Colonic mucosa (tissue), 4 donors: ENCODE data around the gene DERA. TPM values are rescaled to one million over a fixed set of nuclear protein-coding genes. Genes with fewer than 3 reads are reported as not detected.
"Not testable (repeated sequence)": the region's sequence is repeated elsewhere in the genome, so short reads cannot be mapped to it uniquely, and the experiment has no call there.

ENCODE experiments used
- DNase-seq: peaks from one replicate; pipeline ENCODE4 v3.0.0-alpha.2; 2020
- H3K27ac ChIP-seq: fragments of 200-600 bp; one replicate; pipeline ENCODE4 v1.8.0; 2021
- H3K27me3 ChIP-seq: fragments of 200-600 bp; one replicate; pipeline ENCODE4 v1.8.0; 2021
- H3K36me3 ChIP-seq: fragments of 200-600 bp; one replicate; pipeline ENCODE4 v1.8.0; 2021
- H3K4me1 ChIP-seq: fragments of 200-600 bp; one replicate; pipeline ENCODE4 v1.8.0; 2021; ENCODE audit warnings: mild to moderate bottlenecking
- H3K4me3 ChIP-seq: fragments of 200-600 bp; one replicate; pipeline ENCODE4 v1.8.0; 2021
- H3K9ac ChIP-seq, 2 donors: one replicate each; pipeline ENCODE4 v1.7.0; 2013; ENCODE audit warnings: control low read depth in 2 of 2, low read depth in 2 of 2, low read length in 2 of 2
- H3K9me3 ChIP-seq: fragments of 200-600 bp; one replicate; pipeline ENCODE4 v1.8.0; 2021
- intact Hi-C: fragments of 100-400 bp; cut with DNase I; formaldehyde crosslinking; loops from one replicate; pipeline ENCODE4 v1.14.1; 2022
- total RNA-seq, 2 donors: library from RNA; stranded (reverse); fragmentation: NEBNext Ultra II Directional in 1 of 2; extraction: Animal tissue kit (Norgen Biotek cat#: 25700) in 1 of 2; gene quantifications; one replicate each; pipeline ENCODE4 v1.2.1, GENCODE V29; 2021
- TF ChIP-seq, protein P1 (sequence below): fragments of 200-600 bp; IDR thresholded peaks from one replicate; pipeline ENCODE4 v1.8.0; 2022; ENCODE audit warnings: antibody characterized with exemption, mild to moderate bottlenecking
- donor health status: healthy.
- donor health status: DM: no; HTN: no; CAD: no.
- donor health status: DM: no; HTN: no; CAD: no.

DERA gene
- total RNA-seq, 2 donors from 2014 or later, result 44.0 to 61.2 TPM

GRCh38 chr12:16036073-16036472 lies 124.9 kb downstream of the DERA start:
- Histone ChIP-seq H3K9ac (no peak overlapping the region), H3K4me1 (no peaks in the 10 kb centered on the region), H3K36me3 (no peaks in the 10 kb centered on the region), H3K4me3 (no peak overlapping the region), H3K27me3 (no peaks in the 10 kb centered on the region), H3K9me3 (no peaks in the 10 kb centered on the region), H3K27ac (no peak overlapping the region)
- intact Hi-C loops, result no loop called here
- TF ChIP-seq, protein P1, sequence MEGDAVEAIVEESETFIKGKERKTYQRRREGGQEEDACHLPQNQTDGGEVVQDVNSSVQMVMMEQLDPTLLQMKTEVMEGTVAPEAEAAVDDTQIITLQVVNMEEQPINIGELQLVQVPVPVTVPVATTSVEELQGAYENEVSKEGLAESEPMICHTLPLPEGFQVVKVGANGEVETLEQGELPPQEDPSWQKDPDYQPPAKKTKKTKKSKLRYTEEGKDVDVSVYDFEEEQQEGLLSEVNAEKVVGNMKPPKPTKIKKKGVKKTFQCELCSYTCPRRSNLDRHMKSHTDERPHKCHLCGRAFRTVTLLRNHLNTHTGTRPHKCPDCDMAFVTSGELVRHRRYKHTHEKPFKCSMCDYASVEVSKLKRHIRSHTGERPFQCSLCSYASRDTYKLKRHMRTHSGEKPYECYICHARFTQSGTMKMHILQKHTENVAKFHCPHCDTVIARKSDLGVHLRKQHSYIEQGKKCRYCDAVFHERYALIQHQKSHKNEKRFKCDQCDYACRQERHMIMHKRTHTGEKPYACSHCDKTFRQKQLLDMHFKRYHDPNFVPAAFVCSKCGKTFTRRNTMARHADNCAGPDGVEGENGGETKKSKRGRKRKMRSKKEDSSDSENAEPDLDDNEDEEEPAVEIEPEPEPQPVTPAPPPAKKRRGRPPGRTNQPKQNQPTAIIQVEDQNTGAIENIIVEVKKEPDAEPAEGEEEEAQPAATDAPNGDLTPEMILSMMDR, result no peak
- no peak for DNase-seq

GRCh38 chr12:16037533-16037932 lies 126.4 kb downstream of the DERA start:
- no peak for DNase-seq
- no peak overlapping the region for H3K27ac ChIP-seq
- H3K4me1 ChIP-seq, result no peaks in the 10 kb centered on the region
- intact Hi-C loops, result no loop called here
- H3K36me3 ChIP-seq, result no peaks in the 10 kb centered on the region
- H3K9ac ChIP-seq, result no peak overlapping the region
- no peaks in the 10 kb centered on the region for H3K9me3 ChIP-seq
- H3K27me3 ChIP-seq, result no peaks in the 10 kb centered on the region
- H3K4me3 ChIP-seq, result no peak overlapping the region
- TF ChIP-seq, protein P1, result no peak

GRCh38 chr12:16043480-16043879 lies 132.3 kb downstream of the DERA start:
- TF ChIP-seq, protein P1, result no peak

DNA sequence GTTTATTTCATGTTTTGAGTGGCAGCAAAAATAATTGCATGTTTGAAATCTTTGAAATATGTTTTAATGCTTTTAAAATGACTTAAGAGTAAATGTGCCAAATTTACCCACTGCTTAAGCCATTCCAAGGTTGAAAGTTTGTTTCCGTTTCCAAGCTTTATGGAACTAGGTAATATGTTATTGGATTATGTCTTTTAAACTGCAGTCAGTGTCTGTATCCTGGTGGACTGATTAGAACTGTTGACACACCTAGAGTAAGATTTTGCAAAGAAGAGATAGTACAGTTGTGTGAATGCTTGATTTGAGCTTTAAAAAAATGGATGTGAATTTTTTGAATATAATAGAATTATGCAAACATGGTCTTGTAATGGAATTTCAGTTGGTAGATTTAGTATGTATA lies 135.1 kb downstream of the DERA start:
- H3K27ac ChIP-seq, result no peak overlapping the region
- no peaks in the 10 kb centered on the region for H3K9me3 ChIP-seq
- no peak overlapping the region for H3K4me3 ChIP-seq
- H3K27me3 ChIP-seq, result no peaks in the 10 kb centered on the region
- no peaks in the 10 kb centered on the region for H3K4me1 ChIP-seq
- intact Hi-C loops, result no loop called here
- DNase-seq, result no peak
- H3K36me3 ChIP-seq, result no peaks in the 10 kb centered on the region
- no peak overlapping the region for H3K9ac ChIP-seq
- TF ChIP-seq, protein P1, result no peak

More at GRCh38 chr12:16043480-16043879, 132.3 kb downstream of the DERA start:
- Histone ChIP-seq H3K27me3 (no peaks in the 10 kb centered on the region), H3K36me3 (no peaks in the 10 kb centered on the region), H3K27ac (no peak overlapping the region), H3K4me1 (no peaks in the 10 kb centered on the region), H3K4me3 (no peak overlapping the region), H3K9ac (no peak overlapping the region), H3K9me3 (no peaks in the 10 kb centered on the region)
- intact Hi-C loops, result no loop called here
- no peak for DNase-seq

- no peaks in the 10 kb centered on the region for H3K4me1 ChIP-seq
- H3K27ac ChIP-seq, result no peak overlapping the region
- TF ChIP-seq, protein P1, result no peak
- intact Hi-C loops, result no loop called here
- no peak for DNase-seq
- no peaks in the 10 kb centered on the region for H3K27me3 ChIP-seq
- H3K4me3 ChIP-seq, result no peak overlapping the region
- H3K9ac ChIP-seq, result no peak overlapping the region
- no peaks in the 10 kb centered on the region for H3K9me3 ChIP-seq
- no peaks in the 10 kb centered on the region for H3K36me3 ChIP-seq
These were observed 137.4 kb downstream of the DERA start for GRCh38 chr12:16048511-16048910.

DNA sequence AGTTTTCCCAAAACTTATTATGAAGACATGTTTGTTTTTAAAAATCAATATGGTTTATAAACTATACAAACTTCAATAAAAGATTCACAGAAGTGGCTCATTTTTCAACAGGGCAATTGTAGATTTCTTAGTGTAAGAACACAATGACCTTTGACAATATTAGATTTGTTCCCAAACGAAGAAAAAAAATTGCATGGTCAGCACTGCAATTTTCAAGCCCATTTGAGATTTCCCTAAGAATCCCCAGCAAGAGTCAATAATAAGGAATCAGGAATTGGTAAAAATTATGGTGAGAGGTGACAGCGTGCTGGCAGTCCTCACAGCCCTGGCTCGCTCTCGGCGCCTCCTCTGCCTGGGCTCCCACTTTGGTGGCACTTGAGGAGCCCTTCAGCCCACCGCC lies 145.8 kb downstream of the DERA start:
- no peak overlapping the region for H3K27ac ChIP-seq
- H3K9me3 ChIP-seq, result no peaks in the 10 kb centered on the region
- DNase-seq, result no peak
- H3K36me3 ChIP-seq, result no peaks in the 10 kb centered on the region
- TF ChIP-seq, protein P1, result no peak
- intact Hi-C loops, result no loop called here
- no peak overlapping the region for H3K9ac ChIP-seq
- H3K27me3 ChIP-seq, result no peaks in the 10 kb centered on the region
- no peaks in the 10 kb centered on the region for H3K4me1 ChIP-seq
- H3K4me3 ChIP-seq, result no peak overlapping the region

GRCh38 chr12:16057351-16057751 lies 146.2 kb downstream of the DERA start:
- DNase-seq, H3K4me3 ChIP-seq, intact Hi-C loops, H3K9me3 ChIP-seq, H3K36me3 ChIP-seq, H3K27ac ChIP-seq, H3K4me1 ChIP-seq, H3K9ac ChIP-seq, H3K27me3 ChIP-seq: not testable (repeated sequence)
